Measurements from ENCODE around the gene ZNRF2.

DNA sequence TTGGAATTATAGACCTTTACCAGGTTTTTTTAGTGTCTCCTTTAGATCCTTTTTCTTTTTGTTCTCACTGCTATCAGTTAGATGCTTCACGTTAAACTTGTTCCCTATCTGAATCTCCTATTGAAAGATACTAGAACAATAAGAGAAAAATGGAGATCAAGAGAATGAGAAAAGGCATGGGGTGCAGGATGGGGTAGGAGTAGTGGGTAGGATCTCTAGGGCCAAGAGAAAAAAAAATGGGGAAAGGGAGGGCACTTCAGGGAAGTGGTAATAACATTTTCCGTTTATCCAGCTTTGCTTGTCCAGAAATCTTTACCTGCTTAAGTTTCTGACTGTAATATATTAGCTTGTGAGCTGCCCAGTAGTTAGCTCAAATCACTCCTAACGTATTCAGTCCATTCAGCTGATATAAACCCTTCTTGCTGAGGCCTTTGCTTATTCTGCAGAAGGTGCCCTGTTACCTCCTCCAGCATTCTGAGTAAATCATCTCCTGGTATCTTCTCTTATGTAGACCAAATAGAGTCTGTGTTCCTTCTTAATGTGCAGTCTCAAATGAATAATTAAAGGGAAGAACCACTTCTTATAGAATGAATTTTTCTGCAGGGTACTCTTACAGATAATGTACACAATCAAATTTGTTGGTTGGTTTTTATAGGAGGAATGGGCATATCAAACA is 69.7 kb downstream of the ZNRF2 start:
- TF ChIP-seq CTCF (IDR thresholded peaks at IDR 0.05) (no peak), POLR2A (IDR thresholded peaks at IDR 0.05) (no peak)

Measured in esophagus squamous epithelium (tissue), 4 donors.